GM19455 (cell line): ENCODE measurements around the gene KRT72.

ENCODE experiments used
- ATAC-seq: cut with Tn5 transposase; IDR thresholded peaks from one replicate; pipeline ENCODE4 v1.9.1; 2021; ENCODE audit not compliant: unreplicated experiment

The KRT72 gene

GRCh38 chr12:52630599-52631200 is 29.4 kb upstream of the KRT72 start:
- ATAC-seq, result no peak

- no peak for ATAC-seq
These were observed 28.8 kb upstream of the KRT72 start for GRCh38 chr12:52630008-52630500.

GRCh38 chr12:52629281-52630007 is 28.2 kb upstream of the KRT72 start:
- ATAC-seq, result no peak

GRCh38 chr12:52628841-52629240 is 27.6 kb upstream of the KRT72 start:
- ATAC-seq, result no peak

- no peak for ATAC-seq
These were observed 26.8 kb upstream of the KRT72 start for GRCh38 chr12:52628111-52628507.

GRCh38 chr12:52627395-52628110 is 26.3 kb upstream of the KRT72 start:
- no peak for ATAC-seq

GRCh38 chr12:52622349-52622748 is 21.1 kb upstream of the KRT72 start:
- ATAC-seq, result no peak

GRCh38 chr12:52618866-52619265 is 17.6 kb upstream of the KRT72 start:
- ATAC-seq, result no peak

GRCh38 chr12:52618216-52618615 is 17.0 kb upstream of the KRT72 start, which contains the start of gene KRT73:
Gene KRT73 (minus strand): TSS chr12:52618559. CDS start chr12:52618524, 35 bp downstream.
- no peak for ATAC-seq

- no peak for ATAC-seq
These were observed 16.1 kb upstream of the KRT72 start for GRCh38 chr12:52617403-52617785.

- ATAC-seq, result no peak
These were observed 15.6 kb upstream of the KRT72 start for GRCh38 chr12:52616680-52617402.

GRCh38 chr12:52615912-52616311 is 14.6 kb upstream of the KRT72 start:
- no peak for ATAC-seq

- ATAC-seq, result no peak
These were observed 14.1 kb upstream of the KRT72 start for GRCh38 chr12:52615208-52615868.

- ATAC-seq, result no peak
These were observed 13.3 kb upstream of the KRT72 start for GRCh38 chr12:52614381-52615207.

- ATAC-seq, result no peak
These were observed 12.2 kb upstream of the KRT72 start for GRCh38 chr12:52613384-52614030.

GRCh38 chr12:52612431-52613383 is 11.4 kb upstream of the KRT72 start:
- ATAC-seq, result no peak

- ATAC-seq, result no peak
These were observed 9.8 kb upstream of the KRT72 start for GRCh38 chr12:52611080-52611468.
